ENCODE results near the gene CLDN22. TPM values are rescaled to one million over a fixed set of nuclear protein-coding genes. Genes with fewer than 3 reads are reported as not detected.

CLDN22 gene
- total RNA-seq, 1 experiment from 2014 or later = not detected

GRCh38 chr4:183314336-183314735 lies 5.7 kb downstream of the CLDN22 start:
- Histone ChIP-seq H3K27me3 (replicated peaks; ENCODE audit: insufficient read depth, low read depth, low read length, poor library complexity) (no peaks in the 10 kb centered on the region), H3K4me3 (ENCODE audit: low read depth, low read length, poor library complexity, severe bottlenecking) (no peak overlapping the region), H3K36me3 (ENCODE audit: insufficient read depth, low read length, poor library complexity, severe bottlenecking) (peaks cover 31% of the 10 kb centered on the region), H3K9me3 (ENCODE audit: low read depth, low read length, poor library complexity, severe bottlenecking) (no peaks in the 10 kb centered on the region), H3K27ac (ENCODE audit: low read depth, low read length, poor library complexity, severe bottlenecking) (no peak overlapping the region), H3K4me1 (ENCODE audit: insufficient read depth, low read length, poor library complexity, severe bottlenecking) (no peaks in the 10 kb centered on the region)
- no peak for DNase-seq (ENCODE audit: low spot score)
- TF ChIP-seq EZH2 (IDR thresholded peaks at IDR 0.05; ENCODE audit: borderline replicate concordance, low read depth, low read length, poor library complexity, severe bottlenecking) = no peak
- ChIA-PET CTCF (no interaction called here), POLR2A (ENCODE audit: low non-redundant PET) (no interaction called here)
- no TSS peak for BruUV-seq (replicated peaks)
- intact Hi-C loops (cut with micrococcal nuclease; ENCODE audit: unreplicated experiment) = no loop called here

GRCh38 chr4:183312841-183313240 lies 7.2 kb downstream of the CLDN22 start:
- no peaks in the 10 kb centered on the region for H3K27me3 ChIP-seq (replicated peaks; ENCODE audit: insufficient read depth, low read depth, low read length, poor library complexity)
- POLR2A ChIA-PET (ENCODE audit: low non-redundant PET) = no interaction called here
- no peak for DNase-seq (ENCODE audit: low spot score)
- TF ChIP-seq, protein P1, sequence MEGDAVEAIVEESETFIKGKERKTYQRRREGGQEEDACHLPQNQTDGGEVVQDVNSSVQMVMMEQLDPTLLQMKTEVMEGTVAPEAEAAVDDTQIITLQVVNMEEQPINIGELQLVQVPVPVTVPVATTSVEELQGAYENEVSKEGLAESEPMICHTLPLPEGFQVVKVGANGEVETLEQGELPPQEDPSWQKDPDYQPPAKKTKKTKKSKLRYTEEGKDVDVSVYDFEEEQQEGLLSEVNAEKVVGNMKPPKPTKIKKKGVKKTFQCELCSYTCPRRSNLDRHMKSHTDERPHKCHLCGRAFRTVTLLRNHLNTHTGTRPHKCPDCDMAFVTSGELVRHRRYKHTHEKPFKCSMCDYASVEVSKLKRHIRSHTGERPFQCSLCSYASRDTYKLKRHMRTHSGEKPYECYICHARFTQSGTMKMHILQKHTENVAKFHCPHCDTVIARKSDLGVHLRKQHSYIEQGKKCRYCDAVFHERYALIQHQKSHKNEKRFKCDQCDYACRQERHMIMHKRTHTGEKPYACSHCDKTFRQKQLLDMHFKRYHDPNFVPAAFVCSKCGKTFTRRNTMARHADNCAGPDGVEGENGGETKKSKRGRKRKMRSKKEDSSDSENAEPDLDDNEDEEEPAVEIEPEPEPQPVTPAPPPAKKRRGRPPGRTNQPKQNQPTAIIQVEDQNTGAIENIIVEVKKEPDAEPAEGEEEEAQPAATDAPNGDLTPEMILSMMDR (conservative IDR thresholded peaks at IDR 0.05; ENCODE audit: low read depth, low read length) = no peak
- no peak for TF ChIP-seq EZH2 (IDR thresholded peaks at IDR 0.05; ENCODE audit: borderline replicate concordance, low read depth, low read length, poor library complexity, severe bottlenecking)
- no peaks in the 10 kb centered on the region for H3K9me3 ChIP-seq (ENCODE audit: low read depth, low read length, poor library complexity, severe bottlenecking)
- H3K4me1 ChIP-seq (ENCODE audit: insufficient read depth, low read length, poor library complexity, severe bottlenecking) = no peaks in the 10 kb centered on the region
- no peak overlapping the region for H3K4me3 ChIP-seq (ENCODE audit: low read depth, low read length, poor library complexity, severe bottlenecking)
- CTCF ChIA-PET = no interaction called here
- intact Hi-C loops (cut with micrococcal nuclease; ENCODE audit: unreplicated experiment) = no loop called here
- H3K27ac ChIP-seq (ENCODE audit: low read depth, low read length, poor library complexity, severe bottlenecking) = no peak overlapping the region
- BruUV-seq (replicated peaks) = no TSS peak
- peaks cover 28% of the 10 kb centered on the region for H3K36me3 ChIP-seq (ENCODE audit: insufficient read depth, low read length, poor library complexity, severe bottlenecking)

DNA sequence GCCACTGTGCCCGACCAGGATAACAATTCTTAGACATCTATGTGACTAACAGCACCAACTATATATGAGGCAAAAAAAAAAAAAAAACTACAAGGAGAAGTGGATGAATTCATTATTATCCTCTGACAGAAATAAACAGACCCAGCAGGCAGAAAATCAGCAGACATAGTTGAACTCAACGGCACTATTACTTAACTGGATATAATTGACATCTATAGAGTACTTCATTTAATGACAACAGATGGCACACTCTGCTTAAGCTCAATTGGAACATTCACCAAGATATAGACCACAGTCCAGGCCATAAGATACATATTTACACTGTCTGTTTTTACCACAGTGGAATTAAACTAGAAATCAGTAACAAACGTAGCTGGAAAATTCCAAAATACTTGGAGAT lies 13.3 kb downstream of the CLDN22 start:
- POLR2A ChIA-PET (ENCODE audit: low non-redundant PET) = interaction anchor here (0.6 kb wide), 1 partner anchor 21 kb away, joined by 14 read pairs; no protein-coding TSS in a partner anchor
- no peak overlapping the region for H3K27ac ChIP-seq (ENCODE audit: low read depth, low read length, poor library complexity, severe bottlenecking)
- no peak for DNase-seq (ENCODE audit: low spot score)
- peaks cover 8% of the 10 kb centered on the region for H3K36me3 ChIP-seq (ENCODE audit: insufficient read depth, low read length, poor library complexity, severe bottlenecking)
- no peaks in the 10 kb centered on the region for H3K27me3 ChIP-seq (replicated peaks; ENCODE audit: insufficient read depth, low read depth, low read length, poor library complexity)
- no peak overlapping the region for H3K4me3 ChIP-seq (ENCODE audit: low read depth, low read length, poor library complexity, severe bottlenecking)
- CTCF ChIA-PET = no interaction called here
- H3K4me1 ChIP-seq (ENCODE audit: insufficient read depth, low read length, poor library complexity, severe bottlenecking) = no peaks in the 10 kb centered on the region
- intact Hi-C loops (cut with micrococcal nuclease; ENCODE audit: unreplicated experiment) = no loop called here
- TF ChIP-seq EZH2 (IDR thresholded peaks at IDR 0.05; ENCODE audit: borderline replicate concordance, low read depth, low read length, poor library complexity, severe bottlenecking) = no peak
- TF ChIP-seq, protein P1 (conservative IDR thresholded peaks at IDR 0.05; ENCODE audit: low read depth, low read length) = no peak
- H3K9me3 ChIP-seq (ENCODE audit: low read depth, low read length, poor library complexity, severe bottlenecking) = no peaks in the 10 kb centered on the region
- no TSS peak for BruUV-seq (replicated peaks)

GRCh38 chr4:183304538-183304937 lies 15.5 kb downstream of the CLDN22 start:
- TF ChIP-seq, protein P1 (conservative IDR thresholded peaks at IDR 0.05; ENCODE audit: low read depth, low read length) = no peak
- TF ChIP-seq EZH2 (IDR thresholded peaks at IDR 0.05; ENCODE audit: borderline replicate concordance, low read depth, low read length, poor library complexity, severe bottlenecking) = no peak
- no peaks in the 10 kb centered on the region for H3K4me1 ChIP-seq (ENCODE audit: insufficient read depth, low read length, poor library complexity, severe bottlenecking)
- H3K27me3 ChIP-seq (replicated peaks; ENCODE audit: insufficient read depth, low read depth, low read length, poor library complexity) = no peaks in the 10 kb centered on the region
- intact Hi-C loops (cut with micrococcal nuclease; ENCODE audit: unreplicated experiment) = no loop called here
- no peak overlapping the region for H3K27ac ChIP-seq (ENCODE audit: low read depth, low read length, poor library complexity, severe bottlenecking)
- no peaks in the 10 kb centered on the region for H3K9me3 ChIP-seq (ENCODE audit: low read depth, low read length, poor library complexity, severe bottlenecking)
- POLR2A ChIA-PET (ENCODE audit: low non-redundant PET) = no interaction called here
- no peak overlapping the region for H3K4me3 ChIP-seq (ENCODE audit: low read depth, low read length, poor library complexity, severe bottlenecking)
- no TSS peak for BruUV-seq (replicated peaks)
- H3K36me3 ChIP-seq (ENCODE audit: insufficient read depth, low read length, poor library complexity, severe bottlenecking) = peaks cover 8% of the 10 kb centered on the region
- CTCF ChIA-PET = no interaction called here
- DNase-seq (ENCODE audit: low spot score) = no peak
